Uterus (tissue), 4 donors: ENCODE measurements around the gene AK5. TPM values are rescaled to one million over a fixed set of nuclear protein-coding genes. Genes with fewer than 3 reads are reported as not detected.

Source experiments
- DNase-seq, 2 donors: peaks; one replicate each; pipeline ENCODE4 v3.0.0-alpha.2; 2019 to 2020
- H3K27ac ChIP-seq, 2 donors: fragments of 200-600 bp; sonication (generic); 1 replicate in 1 of 2; 2 replicates in 1 of 2; pipeline ENCODE4 v1.5.1; 2016 to 2018
- H3K27me3 ChIP-seq, 2 donors: fragments of 200-600 bp; sonication (generic); one replicate each; pipeline ENCODE4 v1.5.1; 2018 to 2019; ENCODE audit warnings: control low read depth in 1 of 2
- H3K36me3 ChIP-seq, 2 donors: fragments of 200-600 bp; sonication (generic); one replicate each; pipeline ENCODE4 v1.5.1; 2019; ENCODE audit warnings: control low read depth in 1 of 2
- H3K4me1 ChIP-seq, 2 donors: fragments of 200-600 bp; sonication (generic); one replicate each; pipeline ENCODE4 v1.5.1; 2018 to 2019; ENCODE audit warnings: control low read depth in 1 of 2
- H3K4me3 ChIP-seq, 2 donors: fragments of 200-600 bp; sonication (generic); 1 replicate in 1 of 2; 2 replicates in 1 of 2; pipeline ENCODE4 v1.5.1; 2018 to 2019; ENCODE audit warnings: mild to moderate bottlenecking in 1 of 2
- H3K9me3 ChIP-seq, 2 donors: fragments of 200-600 bp; sonication (generic); one replicate each; pipeline ENCODE4 v1.5.1; 2019; ENCODE audit warnings: control low read depth in 1 of 2
- CTCF ChIP-seq, 4 experiments: fragments of 200-600 bp in 2 of 4; fragments of 450-650 bp in 2 of 4; sonication (generic) in 2 of 4; IDR thresholded peaks; one replicate each; pipeline ENCODE4 v1.5.1; 2016 to 2019; ENCODE audit warnings: antibody characterized with exemption in 4 of 4, mild to moderate bottlenecking in 2 of 4, moderate library complexity in 1 of 4
- POLR2A ChIP-seq, 2 donors: fragments of 450-650 bp; IDR thresholded peaks; one replicate each; pipeline ENCODE4 v1.6.1; 2016; ENCODE audit warnings: antibody characterized with exemption in 2 of 2, mild to moderate bottlenecking in 1 of 2, moderate library complexity in 1 of 2
- intact Hi-C: fragments of 100-400 bp; cut with DNase I; formaldehyde crosslinking; loops from one replicate; pipeline ENCODE4 v1.15.1; 2023; ENCODE audit warnings: low total_unique reads
- total RNA-seq, 4 donors: library from RNA; depleted of rRNA in 3 of 4; stranded (reverse); fragments of >200 nt in 3 of 4; gene quantifications; one replicate each; pipeline versions ENCODE4 v1.1.0 to v1.2.4, GENCODE V29; 2014 to 2023
- donor health status: DM: yes; HTN: yes; CAD: no.

Gene AK5
- total RNA-seq, 4 donors from 2014 or later: 0.88 to 4.6 TPM; not detected in 2

GRCh38 chr1:77541162-77541545 is 259.3 kb downstream of the AK5 start:
- intact Hi-C loops: no loop called here

DNA sequence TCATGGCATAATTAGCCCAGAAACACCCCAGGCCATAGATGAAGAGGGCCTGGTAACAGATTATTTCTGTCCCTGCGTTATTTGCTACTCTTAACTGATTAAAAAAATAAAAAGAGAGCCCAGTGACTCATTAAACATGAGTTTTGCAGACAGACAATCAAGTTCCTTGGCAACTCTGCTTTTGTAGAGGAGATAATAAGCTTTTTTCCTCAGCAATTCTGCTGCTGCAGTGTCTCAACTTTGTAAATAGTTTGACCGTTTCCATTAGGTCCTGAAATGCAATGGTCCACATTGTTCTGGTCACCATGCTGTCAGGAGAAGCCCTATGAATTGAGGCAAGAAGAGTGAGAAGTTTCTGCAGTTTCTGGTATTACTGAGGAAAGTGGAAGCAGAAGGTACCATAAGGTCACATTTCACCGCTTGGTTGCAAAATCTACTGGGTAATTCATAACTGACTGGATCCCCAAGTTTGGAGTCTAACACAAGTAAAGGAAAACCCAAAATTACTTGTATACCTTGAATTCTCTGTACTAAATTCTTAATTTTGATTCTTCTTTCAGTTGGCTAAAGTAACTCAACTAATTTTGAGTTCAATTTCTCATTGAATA is 261.1 kb downstream of the AK5 start:
- Histone ChIP-seq H3K4me3 (no peak overlapping the region), H3K4me1 (no peaks in the 10 kb centered on the region), H3K27ac (no peak overlapping the region), H3K27me3 (no peaks in the 10 kb centered on the region), H3K36me3 (no peaks in the 10 kb centered on the region), H3K9me3 (no peaks in the 10 kb centered on the region)
- no peak for DNase-seq
- intact Hi-C loops: no loop called here
- no peak for TF ChIP-seq CTCF (IDR thresholded peaks at IDR 0.05)
- no peak for TF ChIP-seq POLR2A (IDR thresholded peaks at IDR 0.05)

More at GRCh38 chr1:77541162-77541545, 259.3 kb downstream of the AK5 start:
- H3K27ac ChIP-seq: no peak overlapping the region
- no peaks in the 10 kb centered on the region for H3K9me3 ChIP-seq
- no peak for DNase-seq
- no peaks in the 10 kb centered on the region for H3K27me3 ChIP-seq
- H3K4me1 ChIP-seq: no peaks in the 10 kb centered on the region
- H3K4me3 ChIP-seq: no peak overlapping the region
- H3K36me3 ChIP-seq: no peaks in the 10 kb centered on the region
- TF ChIP-seq CTCF (IDR thresholded peaks at IDR 0.05) (no peak), POLR2A (IDR thresholded peaks at IDR 0.05) (no peak)

GRCh38 chr1:77543822-77544448 is 262.1 kb downstream of the AK5 start:
- no peak overlapping the region for H3K27ac ChIP-seq
- H3K36me3 ChIP-seq: no peaks in the 10 kb centered on the region
- no peak for DNase-seq
- TF ChIP-seq POLR2A (IDR thresholded peaks at IDR 0.05) (no peak), CTCF (IDR thresholded peaks at IDR 0.05) (no peak)
- no peaks in the 10 kb centered on the region for H3K27me3 ChIP-seq
- H3K4me3 ChIP-seq: no peak overlapping the region
- no peaks in the 10 kb centered on the region for H3K9me3 ChIP-seq
- intact Hi-C loops: no loop called here
- no peaks in the 10 kb centered on the region for H3K4me1 ChIP-seq

DNA sequence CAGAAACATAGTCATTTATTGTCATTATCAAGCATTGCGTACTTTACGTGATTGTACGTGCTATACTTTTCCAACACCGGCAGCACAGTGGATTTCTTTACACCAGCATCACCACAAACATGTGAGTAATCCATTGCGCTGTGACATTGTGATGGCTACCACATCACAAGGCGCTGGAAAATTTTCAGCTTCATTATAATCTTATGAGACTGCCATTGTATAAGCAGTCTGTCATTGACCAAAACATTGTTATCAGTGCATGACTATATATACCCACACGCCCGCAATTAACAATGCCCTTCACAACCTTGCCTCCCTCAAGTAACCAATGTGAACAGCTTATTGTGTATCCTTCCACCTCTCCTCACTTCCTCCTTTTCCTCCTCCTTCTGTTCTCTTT is 263.0 kb downstream of the AK5 start:
- H3K27ac ChIP-seq: no peak overlapping the region
- no peaks in the 10 kb centered on the region for H3K9me3 ChIP-seq
- DNase-seq: no peak
- H3K4me1 ChIP-seq: no peaks in the 10 kb centered on the region
- TF ChIP-seq POLR2A (IDR thresholded peaks at IDR 0.05) (no peak), CTCF (IDR thresholded peaks at IDR 0.05) (no peak)
- no peaks in the 10 kb centered on the region for H3K27me3 ChIP-seq
- no peak overlapping the region for H3K4me3 ChIP-seq
- no peaks in the 10 kb centered on the region for H3K36me3 ChIP-seq
- intact Hi-C loops: no loop called here

- Histone ChIP-seq H3K4me3 (no peak overlapping the region), H3K27ac (no peak overlapping the region), H3K9me3 (no peaks in the 10 kb centered on the region), H3K4me1 (no peaks in the 10 kb centered on the region), H3K27me3 (no peaks in the 10 kb centered on the region), H3K36me3 (no peaks in the 10 kb centered on the region)
- DNase-seq: no peak
- no peak for TF ChIP-seq CTCF (IDR thresholded peaks at IDR 0.05)
- no peak for TF ChIP-seq POLR2A (IDR thresholded peaks at IDR 0.05)
- intact Hi-C loops: no loop called here
Measured at GRCh38 chr1:77545970-77546369, 264.2 kb downstream of the AK5 start.
